Dermis blood vessel endothelial cell (primary cell): ENCODE results near the gene CACNG5. TPM values are rescaled to one million over a fixed set of nuclear protein-coding genes. Genes with fewer than 3 reads are reported as not detected.
A peak's percentile ranks its signal among the peaks of the same experiment; 100 is the strongest.

Experiments
- DNase-seq: peaks from one replicate; pipeline ENCODE4 v3.0.0; 2010
- total RNA-seq: library from RNA; depleted of rRNA; stranded (reverse); fragments of >200 nt; gene quantifications from 2 replicates; pipeline ENCODE4 v1.2.3, GENCODE V29; 2014

Gene CACNG5, protein sequence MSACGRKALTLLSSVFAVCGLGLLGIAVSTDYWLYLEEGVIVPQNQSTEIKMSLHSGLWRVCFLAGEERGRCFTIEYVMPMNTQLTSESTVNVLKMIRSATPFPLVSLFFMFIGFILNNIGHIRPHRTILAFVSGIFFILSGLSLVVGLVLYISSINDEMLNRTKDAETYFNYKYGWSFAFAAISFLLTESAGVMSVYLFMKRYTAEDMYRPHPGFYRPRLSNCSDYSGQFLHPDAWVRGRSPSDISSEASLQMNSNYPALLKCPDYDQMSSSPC
- not detected in 2 replicates for total RNA-seq

DNA sequence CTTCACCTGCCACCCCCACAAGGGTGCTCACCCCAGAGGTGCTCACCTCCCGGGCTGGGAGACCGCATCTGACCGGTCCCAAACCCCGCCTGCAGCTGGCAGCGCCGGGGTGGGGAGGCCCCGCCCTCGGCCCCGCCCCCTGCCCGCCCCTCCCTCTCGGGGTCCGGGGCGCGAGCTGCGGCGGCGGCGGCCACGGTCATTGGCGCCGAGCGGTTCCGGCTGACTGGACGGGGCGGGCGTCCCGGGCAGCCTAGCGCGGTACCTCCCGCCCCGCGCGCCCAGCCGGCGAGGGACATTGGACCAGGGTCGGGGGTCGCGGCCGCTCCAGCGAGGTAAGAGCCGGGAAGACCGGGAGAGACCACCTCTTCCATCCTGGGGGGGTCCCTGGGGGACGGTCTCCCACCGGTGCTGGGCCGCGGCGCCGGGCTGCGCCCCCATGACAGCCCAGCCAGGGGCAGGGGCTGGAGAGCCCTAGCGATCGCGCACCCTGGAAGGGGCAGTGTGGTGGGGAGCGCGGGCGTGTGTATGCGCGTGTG is at the start of gene CACNG5:
TSS of gene CACNG5 (plus strand) at position 199 of the 536 bp plus-strand sequence. CDS start 42,216 bp downstream, outside the sequence.
- DNase-seq, result no peak

DNA sequence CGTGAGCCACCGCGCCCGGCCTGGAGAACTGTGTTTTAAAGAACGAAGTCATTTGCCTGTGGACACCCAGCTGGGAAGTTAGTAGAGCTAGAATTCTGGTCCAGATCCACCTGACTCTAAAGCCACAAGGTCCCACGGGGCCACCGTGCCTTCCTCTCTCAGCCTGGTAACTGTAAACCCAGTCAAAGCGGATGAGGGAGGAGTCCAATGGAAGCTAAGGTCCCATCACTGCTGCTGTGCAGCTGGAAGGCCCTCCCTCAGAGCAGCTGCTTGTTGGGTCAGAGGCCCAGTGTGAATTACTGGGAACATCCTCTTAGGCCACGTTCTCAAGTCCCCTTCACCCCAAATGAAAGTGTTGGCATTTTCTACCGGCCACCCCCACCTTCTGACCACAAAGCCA is 48.8 kb upstream of the CACNG5 start:
- DNase-seq, result no peak

DNA sequence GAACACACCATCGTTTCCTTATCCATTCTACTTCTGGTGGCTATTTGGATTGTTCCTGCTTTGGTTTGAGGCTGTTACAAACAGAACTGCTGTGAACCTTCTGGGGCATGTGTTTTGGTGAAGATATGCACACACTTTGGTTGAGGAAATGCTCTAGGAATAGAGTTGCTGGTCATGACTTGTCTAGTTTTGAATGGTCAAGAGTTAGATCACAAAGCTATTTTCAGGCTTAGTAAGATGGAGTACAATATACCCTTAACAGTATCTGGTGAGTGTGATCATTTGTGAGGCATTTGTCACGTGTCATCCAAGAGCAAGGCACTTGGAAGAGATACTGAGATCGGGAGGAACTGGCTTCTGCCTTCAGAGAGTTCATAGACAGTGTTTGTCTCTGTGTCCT is 47.0 kb upstream of the CACNG5 start:
- no peak for DNase-seq

DNA sequence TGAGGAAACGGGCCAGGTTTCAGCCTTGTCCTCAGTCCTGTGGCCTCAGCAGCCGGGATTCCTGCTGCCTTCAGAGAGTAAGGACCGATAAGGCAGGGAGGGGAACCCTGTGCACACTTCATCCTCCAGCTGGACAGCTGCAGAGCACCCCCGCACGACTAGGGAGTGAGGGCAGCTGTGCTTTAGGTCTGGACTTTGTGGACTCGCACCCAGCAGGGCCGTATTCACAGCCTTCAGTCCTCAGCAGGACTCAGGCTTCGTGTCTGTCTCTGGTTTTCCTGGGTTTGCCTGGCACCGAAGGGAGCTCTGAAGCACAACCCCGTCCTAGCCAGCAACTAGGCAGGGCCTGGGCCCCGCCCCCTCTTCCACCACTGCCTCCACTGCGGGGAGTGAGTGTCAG is 45.8 kb upstream of the CACNG5 start:
- no peak for DNase-seq

DNA sequence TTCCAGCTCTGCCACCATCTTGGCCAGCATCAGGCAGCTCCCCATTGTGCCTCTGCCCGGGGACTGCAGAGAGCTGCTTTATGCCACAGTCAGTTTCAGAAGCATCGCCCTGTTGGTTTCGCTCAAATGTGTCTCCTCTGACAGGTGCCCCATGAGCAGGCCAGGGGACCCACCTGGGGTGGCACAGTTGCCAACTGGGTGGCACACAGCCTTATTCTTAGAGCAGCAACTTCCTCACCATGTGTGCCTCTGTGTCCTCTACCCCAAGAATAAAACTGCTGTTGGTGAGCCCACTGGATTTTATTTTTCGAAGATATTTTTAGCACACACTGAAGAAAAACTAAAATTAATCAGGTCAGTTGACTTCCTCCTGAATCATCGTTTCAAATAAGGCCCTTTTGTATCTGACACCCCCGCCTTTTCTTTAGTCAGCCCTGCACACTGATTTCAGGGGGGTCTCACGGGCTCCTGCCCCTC is 44.9 kb upstream of the CACNG5 start:
- DNase-seq, result no peak

DNA sequence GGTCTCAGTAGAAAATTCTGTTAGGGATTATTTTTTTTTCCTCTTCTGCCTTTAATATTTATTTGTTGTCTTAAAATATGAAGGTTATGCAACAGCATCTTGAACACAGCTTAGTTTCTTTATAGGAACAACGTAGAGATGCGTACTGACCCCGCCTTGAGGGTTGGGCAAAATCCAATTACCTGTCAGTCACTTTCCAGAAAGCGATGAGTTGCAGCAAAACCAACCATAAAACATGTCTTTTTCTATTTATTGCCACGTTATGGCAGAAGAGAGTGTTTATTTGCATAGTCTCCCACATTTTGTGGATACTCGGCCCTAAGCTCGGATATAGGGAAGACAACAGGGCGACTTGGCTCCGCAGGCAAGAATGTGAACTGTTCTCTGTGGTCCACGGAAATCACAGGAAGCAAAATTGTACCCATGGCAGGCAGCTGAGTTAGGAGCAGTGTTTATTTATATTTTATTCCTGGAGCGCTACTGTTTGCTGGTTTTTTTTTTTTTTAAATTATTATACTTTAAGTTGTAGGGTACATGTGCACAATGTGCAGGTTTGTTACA is 44.3 kb upstream of the CACNG5 start:
- DNase-seq, result no peak

DNA sequence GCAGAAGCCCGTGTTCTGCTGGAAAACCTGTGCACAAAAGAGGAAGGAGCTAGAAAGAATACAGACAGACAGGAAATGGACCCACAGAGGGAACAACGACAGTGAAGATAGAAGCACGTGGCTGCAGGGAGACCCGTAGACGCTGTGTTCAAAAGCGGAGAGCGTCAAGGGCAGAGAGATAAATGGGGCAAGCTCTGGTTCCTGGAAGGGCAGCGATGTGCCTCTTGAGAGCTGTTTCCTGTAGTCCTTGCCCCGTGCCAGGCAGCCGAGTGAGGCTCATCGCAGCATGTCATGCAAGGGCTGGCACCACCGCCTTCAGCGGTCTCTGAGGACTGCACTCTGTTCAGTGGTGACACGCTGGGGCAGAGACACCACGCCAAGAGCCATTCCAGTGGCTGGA is 43.6 kb upstream of the CACNG5 start:
- DNase-seq, result no peak

DNA sequence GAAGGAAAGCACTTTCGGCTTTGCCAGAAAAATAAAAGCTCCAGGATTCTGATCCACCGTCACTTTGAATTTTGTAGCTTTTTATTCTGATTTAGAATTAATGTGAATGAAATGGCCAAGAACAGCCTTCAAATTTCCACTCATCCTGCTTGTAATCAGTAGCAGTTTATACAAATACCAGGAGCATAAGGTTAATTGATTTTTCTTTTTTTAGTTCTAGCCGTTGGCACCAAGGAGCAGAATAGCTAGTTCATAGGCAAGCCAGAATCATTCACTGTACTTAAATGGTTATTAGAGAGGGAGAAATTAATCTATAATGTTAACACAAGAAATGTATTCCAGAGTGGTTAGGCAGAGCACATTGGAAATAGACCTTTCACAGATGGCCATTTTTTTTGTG is 41.1 kb upstream of the CACNG5 start:
- no peak for DNase-seq

DNA sequence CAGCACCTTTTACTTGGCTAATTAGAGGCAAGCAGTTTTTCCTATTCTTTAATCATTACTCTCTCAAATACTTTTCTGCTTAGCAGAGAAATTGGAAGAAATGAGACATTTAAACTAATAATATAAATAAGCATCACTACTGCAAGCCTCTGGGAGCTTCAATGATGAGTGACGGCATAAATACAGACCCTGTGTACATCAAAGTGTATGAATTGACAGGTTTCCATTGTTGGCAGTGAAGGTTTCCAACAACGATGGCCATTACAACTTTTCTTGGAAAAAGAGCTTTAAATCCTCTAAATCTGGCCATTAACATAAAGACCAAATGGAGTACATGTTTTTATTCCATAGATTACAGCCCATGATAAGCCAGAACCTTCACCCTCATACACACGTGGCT is 39.4 kb upstream of the CACNG5 start:
- DNase-seq, result no peak

DNA sequence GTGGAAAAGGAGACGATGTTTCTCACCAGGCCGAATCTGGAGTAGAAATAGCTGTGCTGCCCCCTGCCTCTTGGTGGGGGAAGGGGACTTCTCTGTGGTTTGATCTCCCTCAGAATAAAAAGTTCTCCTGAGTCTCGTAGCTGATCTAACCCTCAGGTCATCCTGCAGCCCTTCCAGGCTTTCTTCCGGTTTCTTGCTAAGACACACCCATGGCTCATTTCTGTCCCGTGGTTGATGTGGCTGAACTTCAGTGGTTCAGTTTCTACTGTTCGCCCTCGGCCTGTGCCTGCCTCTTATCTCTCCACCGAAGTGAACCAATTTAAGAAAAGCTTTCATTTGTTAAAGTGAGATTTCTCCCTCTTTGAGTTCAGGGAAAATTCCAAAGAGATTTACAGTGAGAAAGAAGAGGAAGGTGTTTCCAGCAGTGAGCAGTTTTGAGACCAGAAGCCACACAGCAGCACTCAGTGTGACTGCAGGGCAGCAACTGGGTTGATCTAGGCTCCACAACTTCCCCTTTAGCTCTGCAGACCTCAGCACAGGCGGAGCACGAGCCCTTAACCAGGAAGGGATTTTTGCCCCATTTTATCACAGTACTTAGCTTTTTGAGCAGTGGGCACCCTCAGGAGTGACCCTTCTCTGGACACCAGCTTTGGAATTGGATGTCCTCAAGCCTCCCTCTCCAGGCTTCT is 34.9 kb upstream of the CACNG5 start:
- DNase-seq, result peak; percentile 23

DNA sequence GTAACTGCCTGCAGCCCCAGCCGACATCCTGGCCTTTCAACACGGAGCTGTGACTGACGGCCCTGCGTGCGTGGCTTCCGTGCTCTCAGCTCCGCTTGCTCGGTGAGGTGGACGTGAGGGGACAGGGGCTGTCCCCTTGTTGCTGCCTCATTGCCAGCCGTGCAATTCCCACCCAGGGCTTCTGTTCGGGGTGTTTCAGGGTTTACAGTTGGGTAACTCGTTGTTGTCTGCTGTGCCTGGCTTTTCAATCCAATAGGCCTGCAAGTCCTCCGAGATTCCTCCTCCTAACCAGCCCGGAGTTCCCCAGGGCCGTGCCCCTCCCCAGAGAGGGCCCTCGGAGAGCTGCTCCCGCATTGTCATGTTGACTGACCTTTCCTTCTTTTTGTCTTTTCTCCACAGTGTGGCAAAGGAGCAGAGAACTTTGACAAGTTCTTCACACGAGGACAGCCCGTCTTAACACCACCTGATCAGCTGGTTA is 31.4 kb upstream of the CACNG5 start:
- DNase-seq, result no peak

DNA sequence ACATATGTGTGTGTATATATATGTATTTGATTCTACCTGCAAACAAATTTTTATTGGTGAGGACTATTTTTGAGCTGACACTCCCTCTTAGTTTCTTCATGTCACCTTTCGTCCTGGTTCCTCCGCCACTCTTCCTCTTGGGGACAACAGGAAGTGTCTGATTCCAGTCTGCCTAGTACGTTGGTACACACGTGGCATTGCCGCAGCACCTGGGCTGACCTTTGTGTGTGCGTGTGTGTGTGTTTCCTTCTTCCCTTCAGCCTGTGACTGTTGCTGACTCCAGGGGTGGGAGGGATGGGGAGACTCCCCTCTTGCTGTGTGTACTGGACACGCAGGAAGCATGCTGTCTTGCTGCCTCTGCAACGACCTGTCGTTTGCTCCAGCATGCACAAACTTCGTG is 29.4 kb upstream of the CACNG5 start:
- peak; percentile 5 for DNase-seq

DNA sequence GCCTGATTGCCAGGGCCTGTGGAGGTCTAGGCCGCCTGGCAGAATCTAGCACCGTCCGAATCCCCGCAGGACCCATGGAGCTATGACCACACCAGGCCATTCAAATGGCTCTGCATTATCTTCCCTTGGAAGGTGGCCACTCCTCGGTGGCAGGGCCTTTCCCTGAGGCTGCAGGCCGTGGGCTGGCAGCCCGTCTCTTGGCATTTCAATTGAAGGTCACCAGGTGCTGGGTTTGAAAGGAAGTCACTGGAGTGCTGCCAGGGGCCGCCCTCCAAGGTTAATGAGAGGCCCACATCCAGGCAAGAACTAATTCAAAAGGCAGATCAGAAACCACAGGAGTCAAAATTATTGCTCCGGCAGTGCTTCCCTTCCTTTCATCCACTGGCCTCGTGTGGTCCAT is 27.7 kb upstream of the CACNG5 start:
- DNase-seq, result peak; percentile 28

DNA sequence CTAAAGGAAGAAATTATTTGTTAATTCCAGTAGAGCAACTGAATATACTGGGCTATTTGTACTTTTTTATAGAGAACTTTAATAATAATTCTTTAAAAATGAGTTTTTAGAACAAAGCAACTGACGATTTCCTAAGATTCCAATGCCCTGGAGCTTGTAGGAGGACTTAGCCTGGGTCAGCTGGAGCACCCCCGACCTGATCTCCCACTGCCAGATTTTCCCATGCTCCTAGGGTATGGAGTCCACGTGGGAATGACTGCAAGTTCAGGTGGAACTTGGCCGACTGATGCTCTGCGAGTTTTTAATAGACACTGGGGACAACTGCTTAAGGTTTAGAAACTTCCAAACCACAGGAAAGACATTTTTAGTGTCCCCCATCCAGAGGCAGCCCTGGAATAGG is 25.5 kb upstream of the CACNG5 start:
- no peak for DNase-seq

DNA sequence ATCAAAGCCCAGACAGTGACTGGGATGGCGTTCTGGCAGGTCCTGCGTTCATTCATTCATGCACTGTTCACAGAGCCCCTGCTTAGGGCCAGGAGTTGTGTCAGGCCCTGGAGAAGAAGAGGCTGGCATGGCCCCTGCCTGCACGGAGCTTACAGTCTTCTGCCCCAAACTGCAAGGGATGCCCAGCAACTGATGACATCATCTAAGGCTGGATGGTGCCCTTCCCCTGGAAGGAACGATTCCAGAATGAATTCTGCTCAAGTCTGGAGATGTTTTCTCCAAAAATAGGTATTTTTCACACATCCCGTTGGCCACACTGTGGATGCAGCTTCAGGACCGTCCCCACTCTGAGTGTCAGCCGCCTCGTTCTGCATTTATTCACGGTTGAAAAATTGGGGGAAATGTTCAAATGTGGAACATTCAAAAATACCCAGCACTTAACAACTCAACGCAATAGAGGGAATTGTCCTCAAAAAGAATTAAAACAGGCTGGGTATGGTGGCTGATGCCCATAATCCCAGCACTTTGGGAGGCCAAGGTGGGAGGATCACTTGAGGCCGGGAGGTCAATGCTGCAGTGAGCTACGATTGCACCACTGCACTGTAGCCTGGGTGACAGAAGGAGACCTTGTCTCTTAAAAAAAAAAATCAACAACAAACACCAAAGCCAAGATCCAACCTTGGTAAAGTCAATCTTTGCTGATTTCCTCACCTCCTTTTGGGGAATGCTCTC is 23.8 kb upstream of the CACNG5 start:
- no peak for DNase-seq

DNA sequence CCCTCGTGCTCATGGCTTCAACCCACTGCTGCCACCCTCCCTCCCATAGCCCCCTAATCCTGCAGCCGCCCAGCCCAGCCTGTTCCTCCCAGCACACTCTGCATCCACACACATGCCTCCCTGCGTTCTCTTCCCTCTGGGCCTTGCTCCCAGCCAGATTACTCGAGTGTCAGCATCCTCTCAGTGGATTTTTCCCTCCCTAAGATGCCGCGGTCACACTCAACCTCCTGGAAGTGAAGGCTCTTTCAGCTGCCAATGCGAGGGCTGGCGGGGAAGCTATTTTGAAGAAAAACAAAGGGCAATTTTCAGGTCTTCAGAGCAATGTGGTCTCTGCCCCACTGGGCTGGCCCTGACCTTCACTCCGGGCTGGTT is 23.2 kb upstream of the CACNG5 start:
- no peak for DNase-seq

DNA sequence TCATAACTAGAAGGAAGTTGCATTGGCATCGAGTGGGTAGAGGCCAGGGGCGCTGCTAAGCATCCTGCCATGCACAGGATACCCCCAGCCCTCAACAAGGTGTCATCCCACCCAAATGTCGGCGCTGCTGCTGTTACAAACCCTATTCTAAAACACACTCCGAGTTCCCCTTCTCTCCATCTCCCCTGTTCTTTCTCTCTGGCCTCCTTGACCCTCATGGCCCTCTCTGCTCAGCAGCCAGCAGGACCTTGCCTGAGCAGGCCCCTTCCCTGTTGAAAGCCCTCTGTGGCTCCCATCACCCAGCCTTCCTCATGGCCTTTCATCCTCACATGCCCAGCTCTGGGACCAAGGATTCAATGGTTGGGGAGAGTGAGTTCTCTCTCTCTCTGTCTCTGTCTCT is 22.3 kb upstream of the CACNG5 start:
- no peak for DNase-seq

DNA sequence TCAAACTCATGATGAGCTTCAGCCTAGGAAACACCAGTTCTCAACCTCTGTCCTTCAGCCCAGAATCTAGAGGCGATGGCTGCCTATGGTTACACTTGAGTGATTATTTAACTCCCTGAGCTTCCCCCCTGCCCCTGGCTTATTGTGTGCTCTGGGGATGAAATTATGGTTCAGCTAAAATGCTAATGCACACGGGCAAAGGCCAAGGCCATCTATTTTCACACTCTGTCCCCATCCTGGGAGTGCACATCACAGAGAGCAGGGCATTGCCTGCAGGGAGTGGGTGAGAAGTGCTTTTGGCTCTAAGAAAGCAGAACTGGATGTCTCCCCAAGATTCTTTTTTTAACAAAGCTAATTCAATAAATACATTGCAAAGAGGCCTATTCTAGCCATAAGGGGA is 21.6 kb upstream of the CACNG5 start:
- DNase-seq, result no peak

DNA sequence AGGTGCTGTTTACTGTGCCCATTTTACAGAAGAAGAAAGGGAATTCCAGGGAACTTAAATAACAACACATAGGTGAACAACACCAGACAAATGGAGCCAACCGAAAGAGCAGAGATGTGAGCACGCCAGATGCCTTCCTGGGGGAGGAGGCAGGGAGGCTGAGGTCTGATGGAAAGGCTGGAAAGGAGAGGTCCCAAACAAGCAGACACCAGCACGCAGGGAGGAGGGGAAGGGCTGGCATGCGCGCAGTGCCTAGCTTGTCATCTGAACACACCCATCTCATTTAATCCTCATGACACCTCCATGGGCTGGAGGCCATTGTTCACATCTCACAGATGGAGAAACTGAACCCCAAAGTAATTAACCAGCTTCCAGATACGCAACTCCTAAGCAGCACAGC is 20.9 kb upstream of the CACNG5 start:
- DNase-seq, result no peak

DNA sequence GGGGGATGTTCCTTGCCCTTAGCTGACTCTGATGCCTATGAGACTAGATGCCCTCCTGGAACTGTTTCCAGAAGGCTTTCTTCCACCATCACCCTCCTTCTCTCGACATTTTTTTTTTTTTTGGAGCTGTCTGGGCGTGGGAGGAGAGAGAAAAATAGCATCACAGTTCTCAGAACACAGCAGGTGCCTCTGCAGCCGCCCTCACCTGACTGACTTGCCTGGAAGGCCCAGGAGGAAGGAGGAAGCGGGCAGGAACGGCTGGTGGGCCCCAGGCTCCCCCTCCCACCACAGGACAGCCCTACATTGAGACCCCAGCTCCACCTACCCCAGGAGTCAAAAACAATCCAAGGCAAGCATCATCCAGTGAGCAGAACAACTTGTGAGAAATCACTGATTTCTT is 20.3 kb upstream of the CACNG5 start:
- DNase-seq, result no peak

DNA sequence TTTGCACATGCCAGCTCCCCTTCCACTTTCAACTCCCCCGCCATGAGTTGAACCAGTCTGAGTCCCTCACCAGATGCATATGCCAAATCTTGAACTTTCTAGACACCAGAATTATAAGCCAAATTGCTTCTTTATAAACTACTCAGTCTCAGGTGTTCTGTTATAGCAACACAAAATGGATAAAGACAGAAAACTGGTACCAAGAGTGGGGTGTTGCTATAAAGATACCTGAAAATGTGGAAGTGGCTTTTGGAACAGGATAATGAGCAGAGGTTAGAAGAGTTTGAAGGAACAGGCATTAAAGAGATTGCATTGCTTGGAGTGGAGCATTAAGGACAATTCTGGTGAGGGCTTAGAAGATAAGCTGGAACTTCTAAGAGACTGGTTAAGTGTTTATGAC is 17.2 kb upstream of the CACNG5 start:
- no peak for DNase-seq

DNA sequence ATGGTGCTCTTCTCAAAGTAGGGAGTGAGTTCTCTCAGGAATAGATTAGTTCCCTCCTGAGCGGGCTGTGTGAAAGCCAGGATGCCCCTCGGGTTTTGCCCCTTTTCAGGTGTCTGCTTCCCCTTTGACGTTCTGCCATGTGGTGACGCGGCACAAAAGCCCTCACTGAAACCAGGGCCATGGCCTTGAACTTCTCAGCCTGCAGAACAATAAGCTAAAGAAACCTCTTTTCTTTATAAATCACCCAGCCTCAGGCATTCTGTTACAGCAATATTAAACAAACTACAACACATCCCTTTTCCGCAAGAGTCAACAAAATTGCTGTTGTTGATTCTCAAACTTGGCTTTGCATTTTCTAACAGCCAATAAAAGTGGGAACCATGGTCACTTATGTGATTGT is 15.5 kb upstream of the CACNG5 start:
- DNase-seq, result no peak

DNA sequence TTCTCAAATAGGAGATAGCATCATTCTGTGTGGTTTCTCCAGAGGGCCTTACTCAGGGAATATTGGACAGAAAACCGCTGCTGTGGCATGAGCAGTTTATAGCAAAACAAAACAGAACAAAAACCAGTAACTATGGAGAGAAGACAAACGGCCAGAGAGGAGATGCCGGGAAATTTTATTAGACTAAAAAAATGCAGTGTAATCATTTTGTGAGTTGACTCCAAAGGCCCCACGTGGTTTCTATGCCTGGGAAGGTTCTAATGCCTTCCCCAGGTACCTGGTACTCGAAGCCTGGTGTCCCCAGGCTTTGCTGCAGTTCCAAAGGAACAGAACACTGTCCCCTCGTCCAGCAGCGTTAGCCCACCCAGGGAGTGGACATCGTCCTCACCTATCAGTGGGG is 12.9 kb upstream of the CACNG5 start:
- no peak for DNase-seq
